Adipose tissue (tissue), 3 donors: Measurements from ENCODE around the gene AFF3. TPM values are rescaled to one million over a fixed set of nuclear protein-coding genes. Genes with fewer than 3 reads are reported as not detected.
"Not testable (repeated sequence)": the region's sequence is repeated elsewhere in the genome, so short reads cannot be mapped to it uniquely, and the experiment has no call there.

ENCODE experiments used
- H3K27ac ChIP-seq: one replicate; pipeline ENCODE4 v1.5.1; 2013; ENCODE audit warnings: low read depth, low read length
- WGBS, 3 donors: extraction: QIAGEN DNeasy Blood & Tissue Kit; methylation state at CpG; one replicate each; pipeline ENCODE4 v1.1.7; 2013; 5-methylcytosine and 5-hydroxymethylcytosine counted together
- polyA plus RNA-seq, 3 donors: library from polyadenylated mRNA; stranded (reverse); fragments of 200-250 nt; gene quantifications; one replicate each; pipeline ENCODE4 v1.2.3, GENCODE V29; 2013
- donor health status: healthy with polysubstance abuse.
- donor health status: Bipolar disorder and iron deficiency.
- donor health status: healthy.

The AFF3 gene
- polyA plus RNA-seq, 3 donors, result 0.21 to 0.56 (median 0.56) TPM

- H3K27ac ChIP-seq, result no peak overlapping the region
- 64 to 87% (median 78%) methylated on average over 9 of the region's 9 CpGs for WGBS, 3 donors
These were observed 181.0 kb downstream of the AFF3 start for GRCh38 chr2:99961196-99961913.

DNA sequence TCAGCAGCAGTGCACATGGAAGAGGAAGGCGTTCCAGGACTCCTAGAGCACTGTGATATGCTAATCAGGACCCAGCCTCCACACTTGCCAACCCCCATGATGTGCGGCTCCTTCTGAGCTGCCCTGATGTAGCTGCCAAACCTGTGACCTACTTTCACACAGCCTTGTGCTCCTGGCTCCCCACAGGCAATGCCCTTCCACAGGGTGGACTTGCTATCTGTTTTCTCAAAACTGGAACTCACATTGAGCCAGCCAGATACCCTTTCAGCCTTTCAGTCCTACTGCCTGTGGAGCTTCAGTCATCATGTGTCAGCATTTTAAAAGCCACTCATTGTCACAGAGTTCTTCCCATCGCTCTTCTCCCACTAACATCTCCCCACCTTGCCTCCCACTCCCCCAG lies 181.6 kb downstream of the AFF3 start:
- WGBS, 3 donors, result 70 to 79% (median 75%) methylated on average over 3 of the region's 3 CpGs
- no peak overlapping the region for H3K27ac ChIP-seq

DNA sequence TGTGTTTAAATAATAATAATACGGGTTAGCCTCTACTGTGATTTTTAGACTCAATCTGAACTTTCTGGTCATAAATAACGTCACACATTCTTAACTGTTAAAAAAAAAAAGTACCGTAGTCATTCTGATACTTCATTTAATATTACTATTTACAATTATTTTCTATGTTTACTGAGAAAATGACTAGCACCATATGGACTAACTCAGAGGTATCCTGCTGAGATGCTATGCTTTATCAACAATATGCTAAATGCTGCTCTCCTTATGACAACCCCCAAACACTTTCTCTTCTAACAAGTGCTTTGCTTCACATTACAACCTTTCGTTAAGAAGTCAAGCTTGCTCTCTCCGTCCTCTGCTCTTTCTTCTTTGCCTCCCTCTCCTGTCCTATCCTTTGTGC lies 182.1 kb downstream of the AFF3 start:
- H3K27ac ChIP-seq, result no peak overlapping the region

GRCh38 chr2:99959261-99960014 lies 183.0 kb downstream of the AFF3 start:
- H3K27ac ChIP-seq, result no peak overlapping the region
- whole genome bisulfite sequencing, 3 donors, result 68 to 80% (median 69%) methylated on average over 8 of the region's 8 CpGs

More for the DNA sequence above, 182.1 kb downstream of the AFF3 start:
- WGBS, 3 donors, result 80 to 92% (median 81%) methylated on average over 5 of the region's 5 CpGs

DNA sequence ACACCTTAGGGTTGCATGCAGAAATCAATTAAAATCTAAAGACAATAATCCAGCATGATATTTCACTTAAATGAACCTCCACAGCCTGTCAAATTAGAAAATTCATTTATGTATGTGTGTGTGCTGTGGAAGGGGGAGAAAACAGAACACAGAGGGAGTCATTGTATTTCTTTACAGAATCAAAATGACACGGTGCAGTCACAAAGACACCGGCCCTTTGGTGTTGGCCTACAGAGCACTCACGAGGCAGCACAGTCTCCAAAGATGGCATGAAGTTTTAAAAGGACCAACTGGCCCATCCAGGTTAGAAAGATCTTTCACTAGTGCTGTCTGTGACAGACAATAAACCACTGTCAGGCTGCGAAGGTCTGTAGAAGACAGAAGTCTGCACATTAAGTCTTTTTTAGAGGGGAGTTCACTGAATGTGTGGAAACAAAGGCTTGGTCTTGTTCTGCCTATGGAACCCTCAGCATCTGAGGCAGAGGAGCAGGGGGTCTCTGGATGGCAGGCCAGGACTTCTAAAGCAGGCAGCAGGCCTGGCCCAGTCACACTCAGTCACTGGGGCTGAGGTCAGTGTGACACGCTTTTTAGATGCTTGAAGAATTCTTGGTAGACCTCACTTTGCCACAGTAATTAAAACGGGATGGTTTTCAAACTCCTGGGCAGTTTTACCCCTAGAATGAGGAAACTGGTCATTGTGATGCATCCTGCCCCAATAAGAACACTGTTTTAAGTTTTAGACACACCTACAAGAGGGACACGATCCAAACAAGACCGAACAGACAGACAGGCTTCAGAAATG lies 184.9 kb downstream of the AFF3 start:
- 82 to 89% (median 88%) methylated on average over 8 of the region's 8 CpGs for WGBS, 3 donors
- no peak overlapping the region for H3K27ac ChIP-seq

- WGBS, 3 donors, result 83 to 89% (median 86%) methylated on average over 6 of the region's 6 CpGs
These were observed 186.0 kb downstream of the AFF3 start for GRCh38 chr2:99956232-99957030.

DNA sequence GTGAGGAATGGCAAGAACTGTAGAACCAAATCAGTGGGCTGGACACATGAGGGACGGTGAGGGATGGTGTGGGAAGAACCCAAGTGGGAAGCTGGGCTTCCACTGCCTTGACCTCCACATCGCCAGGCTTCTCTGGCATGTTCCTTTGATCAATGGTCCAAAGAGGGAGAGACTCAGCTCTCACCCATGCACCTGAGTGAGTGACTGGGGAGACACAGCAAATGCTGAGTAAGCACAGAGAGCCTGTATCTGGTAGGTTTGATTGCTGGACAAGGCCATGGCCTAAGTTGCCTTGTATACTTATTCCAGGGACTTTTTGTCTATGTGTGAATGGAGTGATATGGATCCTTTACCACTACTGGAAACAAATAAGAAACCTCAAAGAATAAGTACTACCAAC lies 188.6 kb downstream of the AFF3 start:
- no peak overlapping the region for H3K27ac ChIP-seq
- 94 to 97% (median 94%) methylated on average over 2 of the region's 2 CpGs for WGBS, 3 donors

More at GRCh38 chr2:99956232-99957030, 186.0 kb downstream of the AFF3 start:
- no peak overlapping the region for H3K27ac ChIP-seq

- 85 to 100% (median 87%) methylated on average over 1 of the region's 1 CpG for WGBS, 3 donors
These were observed 192.4 kb downstream of the AFF3 start for GRCh38 chr2:99949963-99950362.

DNA sequence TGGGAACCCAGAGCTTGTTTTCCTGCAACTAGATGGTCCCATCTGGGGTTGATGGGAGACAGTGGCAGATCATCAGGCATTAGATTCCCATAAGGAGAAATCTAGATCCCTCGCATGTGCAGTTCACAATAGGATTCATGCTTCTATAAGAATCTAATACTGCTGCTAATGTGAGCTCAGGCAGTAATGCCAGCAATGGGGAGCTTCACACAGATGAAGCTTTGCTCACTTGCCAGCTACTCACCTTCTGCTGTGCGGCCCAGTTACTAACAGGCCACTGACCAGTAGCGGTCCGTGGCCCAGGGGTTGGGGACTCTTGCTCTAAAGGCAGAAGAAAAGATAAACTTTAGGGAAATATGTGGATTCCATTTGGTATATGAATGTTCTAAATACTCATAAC lies 192.9 kb downstream of the AFF3 start:
- no peak overlapping the region for H3K27ac ChIP-seq
- 94 to 96% (median 95%) methylated on average over 4 of the region's 4 CpGs for WGBS, 3 donors

More at GRCh38 chr2:99949963-99950362, 192.4 kb downstream of the AFF3 start:
- no peak overlapping the region for H3K27ac ChIP-seq

DNA sequence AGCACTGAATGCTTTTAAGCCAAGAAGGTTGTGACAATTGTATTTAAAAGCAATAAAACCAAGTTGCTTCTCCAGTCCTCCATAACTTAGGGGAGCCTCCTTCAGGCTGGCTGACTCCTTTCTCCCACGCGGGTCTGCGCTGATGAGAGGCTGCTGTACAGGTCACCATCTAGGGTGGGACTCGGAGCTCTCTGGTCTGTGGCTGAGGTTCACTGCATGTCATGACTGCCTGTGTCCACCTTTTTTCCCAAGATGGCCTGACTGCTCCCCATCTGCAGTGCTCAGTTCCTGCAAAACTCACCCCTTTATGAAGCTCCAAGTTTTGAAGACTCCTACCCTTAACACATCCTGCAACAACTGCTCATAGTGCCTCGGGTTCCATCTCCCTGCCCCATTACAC lies 194.4 kb downstream of the AFF3 start:
- WGBS, 3 donors, result 91 to 92% (median 91%) methylated on average over 5 of the region's 5 CpGs
- H3K27ac ChIP-seq, result no peak overlapping the region

- H3K27ac ChIP-seq, result not testable (repeated sequence)
- WGBS, 3 donors, result 77 to 88% (median 77%) methylated on average over 4 of the region's 4 CpGs
These were observed 195.0 kb downstream of the AFF3 start for GRCh38 chr2:99947366-99947765.

- no peak overlapping the region for H3K27ac ChIP-seq
- 81 to 92% (median 90%) methylated on average over 4 of the region's 4 CpGs for WGBS, 3 donors
These were observed 198.4 kb downstream of the AFF3 start for GRCh38 chr2:99944019-99944418.

- 90 to 93% (median 91%) methylated on average over 6 of the region's 6 CpGs for WGBS, 3 donors
- H3K27ac ChIP-seq, result no peak overlapping the region
These were observed 199.6 kb downstream of the AFF3 start for GRCh38 chr2:99942561-99943347.

- 43 to 65% (median 64%) methylated on average over 7 of the region's 7 CpGs for WGBS, 3 donors
- no peak overlapping the region for H3K27ac ChIP-seq
These were observed 201.4 kb downstream of the AFF3 start for GRCh38 chr2:99940963-99941362.

GRCh38 chr2:99939135-99939534 lies 203.3 kb downstream of the AFF3 start:
- 26 to 76% (median 74%) methylated on average over 1 of the region's 1 CpG for WGBS, 3 donors
- H3K27ac ChIP-seq, result no peak overlapping the region

DNA sequence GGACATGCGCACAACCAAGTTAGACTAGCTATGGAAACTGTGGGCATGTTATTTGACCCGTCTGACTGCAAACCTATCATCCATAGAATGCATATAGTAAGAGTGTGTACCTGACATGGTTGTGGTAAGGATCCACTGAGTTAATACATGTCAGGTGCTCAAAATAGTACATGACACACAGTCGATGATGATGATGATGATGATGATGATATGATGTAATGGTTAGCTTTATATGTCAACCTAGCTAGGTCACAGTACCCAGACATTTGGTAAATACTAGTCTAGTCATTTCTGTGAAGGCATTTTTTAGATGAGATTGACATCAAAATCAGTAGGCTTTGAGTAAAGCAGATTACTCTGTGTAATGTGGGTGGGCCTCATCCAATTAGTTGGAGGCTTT lies 204.1 kb downstream of the AFF3 start:
- no peak overlapping the region for H3K27ac ChIP-seq
- WGBS, 3 donors, result 86 to 91% (median 90%) methylated on average over 3 of the region's 3 CpGs

DNA sequence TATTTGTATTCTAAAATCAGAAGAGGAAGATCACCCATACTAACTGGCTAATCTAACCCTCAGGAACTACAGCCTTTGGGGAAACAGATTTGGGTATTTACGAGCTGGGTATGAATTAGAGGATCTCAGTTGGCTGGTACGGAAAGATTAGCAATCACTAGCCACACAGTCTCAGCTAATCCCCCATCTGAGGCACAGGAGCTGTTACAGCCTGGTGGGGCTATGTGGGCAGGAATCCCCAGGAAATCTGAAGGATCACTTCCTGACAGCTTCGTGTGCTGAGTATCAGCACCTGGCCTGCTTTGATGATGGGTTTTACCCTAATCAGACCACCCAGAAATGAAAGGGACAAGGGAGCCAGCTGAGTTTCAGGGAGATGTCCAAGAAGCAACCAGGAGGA lies 206.3 kb downstream of the AFF3 start:
- 73 to 75% (median 74%) methylated on average over 3 of the region's 3 CpGs for WGBS, 3 donors
- no peak overlapping the region for H3K27ac ChIP-seq
